Activated gamma-delta T cell treated with anti-CD3 and anti-CD28 coated beads, Interleukin-2, amount 50 U/mL, for 16 hours (primary cell): Measurements from ENCODE around the gene MYBPC2.
"Not testable (repeated sequence)": the region's sequence is repeated elsewhere in the genome, so short reads cannot be mapped to it uniquely, and the experiment has no call there.

Experiments
- DNase-seq: peaks from one replicate; pipeline ENCODE4 v3.0.0-alpha.2; 2020; ENCODE audit warnings: low read depth

Gene MYBPC2

DNA sequence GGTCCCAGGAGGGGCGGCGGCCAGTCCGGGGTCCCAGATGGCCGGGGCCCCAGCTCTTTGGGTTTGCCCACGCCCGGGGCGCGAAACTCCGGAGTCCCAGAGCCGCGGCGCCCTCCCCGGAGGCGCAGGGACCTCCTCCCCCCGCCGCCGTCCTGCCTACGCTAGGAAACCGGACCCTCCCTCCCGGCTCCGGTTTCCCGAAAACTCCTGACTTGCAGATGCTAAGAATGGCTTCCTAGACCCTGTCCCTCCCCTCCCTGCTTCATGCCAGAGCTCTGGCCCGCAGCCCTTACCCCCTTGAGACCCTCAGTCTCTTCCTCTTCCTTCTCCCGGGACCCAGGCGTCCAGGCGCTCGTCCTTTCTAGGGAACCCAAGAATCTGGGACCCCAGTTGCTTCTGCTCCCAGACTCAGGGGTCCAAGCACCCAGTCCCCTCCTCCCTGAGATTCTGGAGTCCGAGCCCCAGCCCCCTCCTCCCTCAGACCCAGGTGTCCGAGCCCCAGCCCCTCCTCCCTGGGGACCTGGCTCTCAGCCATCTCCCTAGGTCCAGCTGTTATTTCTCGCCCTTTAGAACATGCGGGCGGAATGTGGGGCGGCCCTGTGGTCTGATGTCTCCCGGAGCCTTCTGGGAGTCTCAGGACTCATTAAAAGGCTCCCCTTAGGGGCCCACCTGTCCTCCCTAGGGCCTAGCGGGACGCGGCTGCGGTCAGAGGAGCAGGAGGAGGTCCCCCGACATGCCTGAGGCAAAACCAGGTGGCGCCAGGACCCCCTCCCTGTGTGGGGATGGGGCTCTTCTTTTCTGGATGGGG is at the start of gene MYBPC2:
Gene MYBPC2 (plus strand): TSS at position 672 of the 808 bp plus-strand sequence. CDS start 62 bp downstream, at position 734.
- DNase-seq: no peak

DNA sequence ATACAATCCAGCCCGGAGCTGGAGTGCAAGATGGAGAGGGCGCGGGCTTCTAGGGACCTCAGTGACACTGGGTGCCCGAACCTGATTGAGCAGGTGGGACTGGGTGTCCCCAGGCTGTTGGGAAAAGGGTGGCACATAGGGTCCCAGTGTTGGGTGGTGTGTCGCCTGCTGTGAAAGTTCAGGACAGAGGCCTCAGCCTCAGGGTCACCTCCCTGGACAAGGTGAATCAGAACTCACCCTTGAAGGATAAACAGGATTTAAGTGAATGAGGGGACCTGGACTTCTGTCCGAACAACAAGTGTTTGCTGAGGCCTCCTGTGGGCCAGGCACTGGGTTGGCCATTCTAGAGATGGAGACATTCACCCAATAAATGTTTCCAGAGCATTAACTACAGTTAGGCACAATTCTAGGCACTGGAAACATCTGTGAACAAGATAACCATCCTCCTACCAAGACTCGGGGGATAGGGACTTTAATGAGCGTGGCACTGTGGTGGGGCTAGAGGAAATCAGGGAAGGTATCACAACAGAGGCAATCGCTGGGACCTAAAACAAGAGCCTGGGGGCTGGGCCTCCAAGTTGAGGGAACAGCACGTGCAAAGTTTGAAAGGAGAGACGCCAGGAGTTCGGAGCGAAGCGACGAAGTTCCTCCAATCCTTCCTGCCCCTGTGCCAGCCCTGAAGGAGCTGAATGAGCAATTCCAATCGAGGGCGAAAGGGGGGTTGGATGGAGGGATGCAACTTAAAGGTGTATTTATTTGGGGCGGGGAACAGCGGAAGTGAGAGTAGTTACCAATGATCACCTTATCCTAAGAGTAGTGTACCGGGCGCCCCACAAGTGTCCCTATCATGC is 49.5 kb upstream of the MYBPC2 start:
- no peak for DNase-seq

DNA sequence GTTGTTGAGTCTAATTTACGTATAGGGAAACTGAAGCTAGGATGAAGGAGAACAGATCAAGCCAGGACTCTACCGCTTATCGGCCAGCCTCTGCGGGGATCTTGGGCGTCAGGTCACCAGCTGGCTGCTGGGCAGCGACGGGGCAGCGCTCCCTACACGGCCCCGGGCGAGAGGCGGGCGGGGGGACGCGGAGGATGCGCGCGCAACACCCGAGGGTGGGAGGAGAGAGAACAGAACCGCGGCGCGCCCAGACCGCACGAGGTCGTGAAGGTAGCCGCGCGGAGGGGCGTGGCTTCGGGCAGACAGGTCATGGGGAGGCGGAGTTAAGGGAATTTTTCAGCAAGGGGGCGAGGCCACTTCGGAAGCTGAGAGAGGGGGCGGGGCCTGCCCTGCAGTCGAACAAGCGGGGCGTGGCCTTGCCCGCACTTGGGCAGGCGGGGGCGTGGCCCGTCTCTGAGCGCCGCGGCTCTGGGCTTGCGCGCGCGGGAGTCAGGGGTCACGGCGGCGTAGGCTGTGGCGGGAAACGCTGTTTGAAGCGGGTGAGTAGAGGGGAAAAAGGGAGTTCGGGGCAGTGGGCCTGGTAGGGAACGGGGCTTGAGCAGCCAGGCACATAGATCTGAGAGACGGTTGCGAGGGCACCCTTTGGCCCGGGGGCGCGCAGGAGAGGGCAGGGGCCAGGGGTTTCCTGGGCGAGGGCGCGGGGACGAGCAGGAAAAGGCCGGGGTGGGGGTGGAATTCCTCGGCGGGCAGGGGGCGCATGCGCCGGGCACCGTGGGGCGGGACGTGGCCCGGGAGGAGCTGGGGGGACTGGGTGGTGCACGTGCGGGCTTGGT is 48.6 kb upstream of the MYBPC2 start, which contains the start of gene POLD1:
Gene POLD1 (plus strand): TSS at position 496 of the 833 bp plus-strand sequence. CDS start 14,505 bp downstream, outside the sequence.
- peak; percentile 97 for DNase-seq

DNA sequence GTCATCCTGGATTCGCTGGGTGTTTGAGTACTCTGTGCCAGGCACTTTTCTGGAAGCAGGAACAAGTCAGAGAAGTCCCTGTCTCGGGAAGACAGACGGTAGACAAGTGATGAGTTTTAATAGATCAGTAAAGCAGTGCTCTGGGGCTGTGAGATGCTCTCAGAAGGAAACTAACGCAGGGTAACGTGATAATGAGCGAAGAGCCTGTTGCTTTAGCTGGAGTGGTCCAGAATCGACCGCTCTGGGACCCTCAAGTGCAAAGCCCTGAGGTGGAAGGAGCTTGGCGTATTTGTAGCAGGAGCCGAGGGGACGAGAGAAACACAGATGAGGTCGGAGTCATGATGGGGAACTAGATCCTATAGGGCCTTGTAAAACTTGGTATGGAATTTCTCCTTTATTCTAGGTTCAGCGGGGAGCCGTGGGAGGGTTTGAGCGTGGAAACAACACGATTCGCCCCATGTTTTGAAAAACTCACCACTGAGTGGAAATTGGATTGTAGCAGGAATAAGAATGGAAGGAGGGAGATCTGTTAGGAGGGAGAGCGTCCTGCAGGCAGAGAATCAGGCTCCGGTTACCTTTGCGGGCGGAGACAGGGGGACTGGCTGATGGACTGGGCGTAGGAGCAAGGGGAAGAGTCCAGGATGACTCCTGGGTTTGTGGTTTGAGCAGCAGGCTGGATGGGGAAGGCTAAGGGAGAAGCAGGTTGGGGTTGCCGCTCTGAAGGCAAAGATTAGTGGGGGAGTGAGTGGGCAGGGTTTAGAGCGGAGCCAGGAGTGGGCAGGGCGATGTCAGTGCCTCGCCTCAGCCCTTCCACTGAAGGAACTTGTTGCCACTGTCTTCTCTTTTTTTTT is 47.8 kb upstream of the MYBPC2 start:
- no peak for DNase-seq

DNA sequence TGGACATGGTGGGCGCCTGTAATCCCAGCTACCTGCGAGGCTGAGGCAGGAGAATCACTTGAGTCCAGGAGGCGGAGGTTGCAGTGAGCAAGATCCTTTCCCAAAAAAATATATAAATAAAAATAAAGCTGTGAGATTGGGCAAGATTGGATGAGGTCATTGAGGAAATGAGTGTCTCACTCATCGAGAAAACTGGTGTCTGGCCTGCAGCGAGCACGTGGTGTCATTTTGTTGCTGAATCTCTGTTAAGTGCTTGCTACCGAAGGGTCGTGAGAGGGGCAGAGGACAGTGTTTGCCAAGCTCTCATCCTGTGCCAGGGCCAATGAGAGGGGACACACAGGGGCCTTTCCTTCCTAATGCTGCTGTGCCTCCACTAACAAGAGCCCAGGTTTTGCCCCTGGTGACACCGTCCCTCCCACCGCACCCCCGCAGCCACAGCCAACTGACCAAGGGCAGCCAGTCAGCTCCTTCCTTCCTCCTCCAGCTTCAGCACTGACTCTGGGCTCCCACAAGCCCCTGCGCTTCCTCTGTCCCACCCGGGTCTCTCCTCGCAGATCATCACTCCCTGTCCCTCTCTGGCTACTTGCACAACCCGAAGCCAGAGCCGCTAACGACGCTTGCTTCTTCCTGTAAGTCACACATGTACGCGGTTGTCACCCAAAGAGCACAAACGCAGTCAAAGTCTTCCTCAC is 45.4 kb upstream of the MYBPC2 start:
- no peak for DNase-seq

DNA sequence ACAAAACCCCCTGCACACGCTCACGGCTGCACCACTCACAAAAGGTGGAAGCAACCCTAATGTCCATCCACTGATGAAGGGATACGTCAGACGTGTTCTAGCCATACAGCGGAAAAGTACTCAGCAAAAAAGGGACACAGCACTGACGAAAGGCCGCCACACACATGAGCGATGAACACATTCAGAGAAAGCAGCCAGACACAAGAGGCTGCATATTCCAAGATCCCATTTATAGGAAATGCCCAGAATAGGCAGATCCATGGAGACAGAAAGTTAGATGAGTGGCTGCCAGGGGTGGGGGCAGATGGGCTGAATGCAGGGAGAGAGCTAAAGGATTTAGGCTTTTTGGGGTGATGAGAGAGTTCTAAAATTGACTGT is 44.8 kb upstream of the MYBPC2 start:
- no peak for DNase-seq

DNA sequence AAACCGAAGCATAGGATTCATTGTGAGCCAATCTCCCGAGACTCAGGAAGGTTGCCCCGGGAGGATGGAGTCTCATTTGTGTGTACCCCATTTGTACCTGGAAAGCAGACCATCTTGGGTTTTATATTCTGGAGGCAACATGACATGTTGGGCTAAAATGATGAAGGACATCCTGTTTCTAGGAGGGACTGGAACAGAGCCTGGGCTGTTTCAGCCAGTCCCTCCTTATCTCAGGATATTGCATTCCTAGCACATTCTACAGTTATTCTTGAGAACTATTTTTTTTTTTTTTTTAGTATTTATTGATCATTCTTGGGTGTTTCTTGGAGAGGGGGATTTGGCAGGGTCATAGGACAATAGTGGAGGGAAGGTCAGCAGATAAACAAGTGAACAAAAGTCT is 42.4 kb upstream of the MYBPC2 start:
- DNase-seq: not testable (repeated sequence)

DNA sequence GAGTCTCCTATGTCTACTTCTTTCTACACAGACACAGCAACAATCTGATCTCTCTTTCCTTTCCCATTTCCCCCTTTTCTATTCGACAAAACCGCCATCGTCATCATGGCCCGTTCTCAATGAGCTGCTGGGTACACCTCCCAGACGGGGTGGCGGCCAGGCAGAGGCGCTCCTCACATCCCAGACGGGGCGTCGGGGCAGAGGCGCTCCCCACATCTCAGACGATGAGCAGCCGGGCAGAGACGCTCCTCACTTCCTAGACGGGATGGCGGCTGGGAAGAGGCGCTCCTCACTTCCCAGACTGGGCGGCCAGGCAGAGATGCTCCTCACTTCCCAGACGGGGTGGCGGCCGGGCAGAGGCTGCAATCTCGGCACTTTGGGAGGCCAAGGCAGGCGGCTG is 41.7 kb upstream of the MYBPC2 start:
- not testable (repeated sequence) for DNase-seq

DNA sequence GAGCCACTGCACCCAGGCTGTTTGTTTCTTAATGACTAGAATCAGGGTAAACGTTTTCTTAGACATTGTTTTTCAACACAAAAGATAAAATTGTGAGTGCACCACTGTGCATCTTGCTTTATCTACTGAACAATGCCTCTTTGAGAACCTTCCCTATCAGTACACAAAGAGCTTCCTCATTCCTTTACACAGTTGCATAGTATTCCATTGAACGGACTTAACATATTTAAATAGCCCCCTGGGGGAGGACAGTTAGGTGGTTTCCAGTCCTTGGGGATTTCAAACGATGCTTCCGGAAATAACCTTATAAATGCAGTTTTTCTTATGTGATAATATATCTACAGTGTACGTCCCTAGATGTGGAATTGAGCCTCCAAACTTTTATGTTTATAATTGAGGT is 39.9 kb upstream of the MYBPC2 start:
- no peak for DNase-seq

DNA sequence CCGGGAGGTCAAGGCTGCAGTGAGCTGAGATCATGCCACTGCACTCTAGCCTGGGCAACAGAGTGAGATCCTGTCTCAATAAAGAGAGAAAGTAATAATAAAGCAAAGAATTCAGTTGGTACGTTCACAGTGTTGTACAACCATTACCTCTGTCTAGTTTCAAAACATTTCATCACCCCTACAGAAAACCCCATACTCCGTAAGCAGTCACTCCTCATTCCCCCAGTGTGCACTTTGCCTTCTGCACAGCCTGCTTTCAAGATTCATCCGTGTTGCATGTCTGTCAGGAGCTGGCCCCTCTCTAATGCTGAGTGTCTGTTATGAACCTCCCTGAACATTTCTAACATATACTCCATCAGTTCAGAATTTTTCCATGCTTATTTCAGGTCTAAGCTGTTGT is 39.1 kb upstream of the MYBPC2 start:
- DNase-seq: no peak

DNA sequence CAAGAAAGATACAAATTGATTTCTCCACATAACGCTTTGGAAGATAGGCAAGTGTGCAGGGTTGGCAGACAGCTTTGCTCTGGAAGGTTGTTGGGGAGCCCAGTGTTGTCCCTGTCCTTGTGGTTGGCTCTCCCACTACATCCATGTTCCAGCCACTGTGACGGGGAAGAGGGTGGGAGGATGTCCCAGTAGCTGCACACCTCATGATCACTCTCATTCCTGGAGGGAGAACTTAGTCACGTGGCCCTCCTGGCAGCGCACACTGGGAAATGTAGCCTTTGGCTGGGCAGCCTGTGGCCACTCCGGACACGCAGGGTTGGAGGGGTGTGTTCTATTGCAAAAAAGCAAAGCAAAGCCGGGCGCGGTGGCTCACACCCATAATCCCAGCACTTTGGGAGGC is 38.7 kb upstream of the MYBPC2 start:
- DNase-seq: no peak

DNA sequence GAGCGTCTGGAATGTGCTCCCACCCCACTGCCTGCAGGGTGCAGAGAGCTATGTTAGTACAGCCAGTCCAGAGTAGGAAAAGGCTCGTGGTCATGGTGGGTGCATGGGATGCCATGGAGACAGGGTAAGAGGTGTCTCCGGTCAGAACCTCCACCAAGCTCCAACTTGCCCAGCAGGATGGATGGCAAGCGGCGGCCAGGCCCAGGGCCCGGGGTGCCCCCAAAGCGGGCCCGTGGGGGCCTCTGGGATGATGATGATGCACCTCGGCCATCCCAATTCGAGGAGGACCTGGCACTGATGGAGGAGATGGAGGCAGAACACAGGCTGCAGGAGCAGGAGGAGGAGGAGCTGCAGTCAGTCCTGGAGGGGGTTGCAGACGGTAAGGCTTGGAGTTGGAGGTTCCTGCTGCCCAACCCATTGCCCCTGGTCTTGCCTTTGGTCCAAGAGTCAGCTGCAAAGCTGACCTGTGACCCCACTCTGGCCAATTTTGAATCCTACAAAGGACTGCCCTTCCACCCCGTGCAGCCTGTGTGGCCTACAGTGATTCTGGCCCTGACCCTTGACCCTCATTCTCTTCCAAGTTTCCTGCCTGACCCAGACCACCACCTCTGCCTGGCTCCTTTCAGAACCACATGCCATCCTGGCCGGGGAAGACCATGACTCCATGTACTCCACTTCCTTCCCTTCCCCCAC is 33.9 kb upstream of the MYBPC2 start:
- no peak for DNase-seq

DNA sequence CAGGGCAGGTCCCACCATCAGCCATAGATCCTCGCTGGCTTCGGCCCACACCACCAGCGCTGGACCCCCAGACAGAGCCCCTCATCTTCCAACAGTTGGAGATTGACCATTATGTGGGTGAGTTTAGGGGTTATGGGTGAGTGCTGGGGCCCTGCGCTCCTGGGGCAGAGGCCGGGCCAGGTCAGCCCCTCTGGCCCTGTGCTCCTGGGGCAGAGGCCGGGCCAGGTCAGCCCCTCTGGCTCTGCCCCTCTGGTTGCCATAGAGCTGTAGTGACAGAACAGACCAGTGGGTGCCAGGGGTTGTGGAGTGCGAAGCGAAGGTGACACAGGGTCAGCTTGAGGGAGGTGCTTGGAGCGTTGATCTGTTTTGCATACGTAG is 33.3 kb upstream of the MYBPC2 start:
- no peak for DNase-seq

DNA sequence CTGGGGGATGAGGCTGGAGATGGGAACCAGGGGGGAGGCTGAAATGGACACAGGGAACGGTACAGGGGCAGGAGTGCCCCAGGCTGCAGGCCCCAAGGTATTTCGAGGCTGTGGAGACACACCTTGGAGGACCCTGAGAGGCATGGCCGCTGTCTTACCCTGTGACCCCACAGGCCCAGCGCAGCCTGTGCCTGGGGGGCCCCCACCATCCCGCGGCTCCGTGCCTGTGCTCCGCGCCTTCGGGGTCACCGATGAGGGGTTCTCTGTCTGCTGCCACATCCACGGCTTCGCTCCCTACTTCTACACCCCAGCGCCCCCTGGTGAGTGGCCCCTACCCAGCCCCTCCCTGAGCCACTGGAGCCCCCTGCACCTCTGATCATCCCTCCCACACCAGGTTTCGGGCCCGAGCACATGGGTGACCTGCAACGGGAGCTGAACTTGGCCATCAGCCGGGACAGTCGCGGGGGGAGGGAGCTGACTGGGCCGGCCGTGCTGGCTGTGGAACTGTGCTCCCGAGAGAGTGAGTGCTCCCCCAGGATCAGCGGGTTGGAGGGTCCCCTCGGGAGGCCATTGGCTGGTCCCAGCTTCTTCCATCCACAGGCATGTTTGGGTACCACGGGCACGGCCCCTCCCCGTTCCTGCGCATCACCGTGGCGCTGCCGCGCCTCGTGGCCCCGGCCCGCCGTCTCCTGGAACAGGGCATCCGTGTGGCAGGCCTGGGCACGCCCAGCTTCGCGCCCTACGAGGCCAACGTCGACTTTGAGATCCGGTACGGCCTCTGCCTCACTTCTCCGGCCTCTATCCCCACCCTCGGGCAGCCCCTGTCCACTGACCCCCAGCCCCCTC is 30.9 kb upstream of the MYBPC2 start:
- DNase-seq: no peak

DNA sequence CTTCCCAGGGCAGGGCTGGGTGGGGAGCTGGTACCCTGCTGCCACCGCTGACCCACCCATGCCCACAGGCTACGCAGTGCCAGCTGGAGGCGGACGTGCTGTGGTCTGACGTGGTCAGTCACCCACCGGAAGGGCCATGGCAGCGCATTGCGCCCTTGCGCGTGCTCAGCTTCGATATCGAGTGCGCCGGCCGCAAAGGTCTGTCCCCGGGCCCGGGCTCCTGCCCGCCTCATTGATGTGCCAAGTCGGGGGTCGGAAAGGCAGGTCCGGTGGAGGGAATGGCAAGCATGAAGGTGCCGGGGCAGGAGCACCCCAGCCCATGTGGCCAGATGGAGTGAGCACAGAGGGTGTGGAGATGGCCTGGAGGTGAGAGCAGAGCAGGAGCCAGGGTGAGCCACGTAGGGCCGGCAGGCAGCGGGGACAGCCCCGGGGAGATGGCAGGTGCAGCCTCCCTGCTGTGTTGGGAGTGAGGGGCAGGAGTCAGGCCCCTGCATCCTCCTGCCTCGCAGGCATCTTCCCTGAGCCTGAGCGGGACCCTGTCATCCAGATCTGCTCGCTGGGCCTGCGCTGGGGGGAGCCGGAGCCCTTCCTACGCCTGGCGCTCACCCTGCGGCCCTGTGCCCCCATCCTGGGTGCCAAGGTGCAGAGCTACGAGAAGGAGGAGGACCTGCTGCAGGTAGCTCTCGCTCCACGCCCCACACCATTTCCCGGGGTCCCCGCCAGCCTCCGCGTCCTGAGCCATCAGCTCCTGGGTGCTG is 30.0 kb upstream of the MYBPC2 start:
- no peak for DNase-seq

DNA sequence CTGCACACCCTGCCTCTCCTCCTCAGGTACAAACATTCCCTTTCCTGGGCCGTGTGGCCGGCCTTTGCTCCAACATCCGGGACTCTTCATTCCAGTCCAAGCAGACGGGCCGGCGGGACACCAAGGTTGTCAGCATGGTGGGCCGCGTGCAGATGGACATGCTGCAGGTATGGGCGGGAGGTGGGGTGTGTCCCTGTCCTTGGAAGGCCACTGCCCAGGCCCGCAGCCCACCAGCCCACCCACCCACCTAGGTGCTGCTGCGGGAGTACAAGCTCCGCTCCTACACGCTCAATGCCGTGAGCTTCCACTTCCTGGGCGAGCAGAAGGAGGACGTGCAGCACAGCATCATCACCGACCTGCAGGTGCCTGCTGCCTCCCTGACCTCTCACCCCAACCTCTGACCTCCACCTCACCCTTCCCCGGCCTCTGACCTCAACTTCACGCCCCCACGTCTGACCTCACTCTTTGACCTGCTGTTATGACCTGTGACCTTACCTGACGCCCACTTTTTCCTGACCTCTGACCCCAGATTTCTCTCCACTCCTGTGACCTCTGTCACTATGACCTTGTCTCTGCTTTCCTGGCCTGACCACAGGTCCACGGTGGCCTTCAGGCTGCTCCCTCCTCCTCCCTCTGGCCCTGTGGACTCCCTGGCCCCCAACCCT is 26.4 kb upstream of the MYBPC2 start:
- DNase-seq: no peak

DNA sequence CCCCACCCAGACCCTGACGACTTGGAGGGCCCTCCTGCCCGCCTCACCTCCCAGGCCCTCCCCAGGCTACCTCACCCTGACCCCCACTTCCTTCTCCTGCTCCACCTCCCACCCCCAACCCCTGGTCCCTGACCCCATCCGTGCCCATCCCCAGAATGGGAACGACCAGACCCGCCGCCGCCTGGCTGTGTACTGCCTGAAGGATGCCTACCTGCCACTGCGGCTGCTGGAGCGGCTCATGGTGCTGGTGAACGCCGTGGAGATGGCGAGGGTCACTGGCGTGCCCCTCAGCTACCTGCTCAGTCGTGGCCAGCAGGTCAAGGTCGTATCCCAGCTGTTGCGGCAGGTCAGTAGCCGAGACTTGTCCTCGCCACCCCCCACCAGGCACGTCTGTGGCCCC is 25.9 kb upstream of the MYBPC2 start:
- DNase-seq: no peak

DNA sequence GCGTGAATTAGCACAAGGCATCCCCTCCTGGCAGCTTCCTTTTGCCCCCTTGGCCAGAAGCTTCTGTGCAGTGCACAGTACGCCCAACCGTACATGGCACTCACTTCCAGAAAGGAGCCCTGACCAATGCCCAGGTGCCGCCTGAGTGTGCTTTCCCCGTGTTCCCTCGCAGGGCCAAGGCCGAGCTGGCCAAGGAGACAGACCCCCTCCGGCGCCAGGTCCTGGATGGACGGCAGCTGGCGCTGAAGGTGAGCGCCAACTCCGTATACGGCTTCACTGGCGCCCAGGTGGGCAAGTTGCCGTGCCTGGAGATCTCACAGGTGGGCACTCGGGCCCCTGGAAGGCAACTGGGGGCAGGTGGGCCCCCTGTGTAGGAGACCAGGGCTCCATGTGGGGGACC is 23.3 kb upstream of the MYBPC2 start:
- DNase-seq: no peak
